Renal cortex interstitium (tissue), 11 donors: ENCODE measurements around the gene JAKMIP1. TPM values are rescaled to one million over a fixed set of nuclear protein-coding genes. Genes with fewer than 3 reads are reported as not detected.
"Not testable (repeated sequence)": the region's sequence is repeated elsewhere in the genome, so short reads cannot be mapped to it uniquely, and the experiment has no call there.

Experiments used
- DNase-seq, 11 donors: peaks; one replicate each; pipeline ENCODE4 v3.0.0-alpha.2; 2013; ENCODE audit warnings: low read depth in 9 of 11, low spot score in 4 of 11; ENCODE audit errors: extremely low read depth in 1 of 11
- polyA plus RNA-seq, 3 donors: library from polyadenylated mRNA; unstranded; fragments of 120-200 nt; gene quantifications; one replicate each; pipeline ENCODE4 v1.2.1, GENCODE V29; 2013; ENCODE audit not compliant: insufficient read length in 3 of 3

Gene JAKMIP1
- polyA plus RNA-seq, 3 donors: 0.09 to 0.14 TPM; not detected in 1

- no peak for DNase-seq
Observed at GRCh38 chr4:6018331-6018730, 182.0 kb downstream of the JAKMIP1 start, which contains the start of gene C4orf50. TSS of gene C4orf50 (minus strand) at chr4:6018431.

DNA sequence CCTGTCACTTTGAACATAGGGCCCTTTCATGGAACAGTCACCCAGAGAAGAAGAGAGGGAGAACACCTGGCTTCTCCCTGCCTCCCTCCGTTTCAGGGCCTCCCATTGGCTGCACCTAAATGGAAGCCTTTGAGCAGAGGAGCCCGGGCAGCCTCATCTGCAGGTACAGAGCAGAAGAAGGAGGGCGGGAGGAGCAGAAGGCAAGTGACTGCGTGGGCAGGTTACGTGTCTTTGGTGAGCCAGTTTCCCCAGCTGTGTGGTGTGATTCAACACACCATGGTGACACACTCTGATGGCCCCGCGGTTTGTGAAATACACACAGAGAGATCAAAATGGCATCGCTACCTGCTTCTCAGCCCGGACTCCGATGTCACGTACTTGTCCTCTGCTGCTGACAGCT, 182.5 kb downstream of the JAKMIP1 start:
- DNase-seq: no peak

- DNase-seq: no peak
Observed at GRCh38 chr4:6017030-6017429, 183.3 kb downstream of the JAKMIP1 start.

- no peak for DNase-seq
Observed at GRCh38 chr4:6013564-6013963, 186.8 kb downstream of the JAKMIP1 start.

DNA sequence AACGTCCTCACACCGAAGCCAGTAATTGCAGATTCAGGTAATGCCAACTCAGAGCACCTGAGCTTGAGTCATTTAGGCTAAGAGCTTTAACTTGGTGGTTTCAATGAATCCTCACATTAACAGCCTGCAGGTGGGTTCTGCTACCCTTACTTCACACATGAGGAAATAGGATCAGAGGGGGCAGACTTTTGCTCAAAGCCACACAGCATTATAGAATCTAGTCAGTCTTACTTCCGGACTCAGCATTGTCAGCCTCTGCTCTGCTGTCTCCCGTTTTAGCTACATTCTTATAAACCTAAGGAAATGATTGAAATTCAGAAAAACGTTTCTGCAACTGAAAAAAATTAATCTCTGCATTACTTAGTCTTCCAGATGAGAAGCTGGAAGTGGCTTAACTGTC, 188.1 kb downstream of the JAKMIP1 start:
- no peak for DNase-seq

DNA sequence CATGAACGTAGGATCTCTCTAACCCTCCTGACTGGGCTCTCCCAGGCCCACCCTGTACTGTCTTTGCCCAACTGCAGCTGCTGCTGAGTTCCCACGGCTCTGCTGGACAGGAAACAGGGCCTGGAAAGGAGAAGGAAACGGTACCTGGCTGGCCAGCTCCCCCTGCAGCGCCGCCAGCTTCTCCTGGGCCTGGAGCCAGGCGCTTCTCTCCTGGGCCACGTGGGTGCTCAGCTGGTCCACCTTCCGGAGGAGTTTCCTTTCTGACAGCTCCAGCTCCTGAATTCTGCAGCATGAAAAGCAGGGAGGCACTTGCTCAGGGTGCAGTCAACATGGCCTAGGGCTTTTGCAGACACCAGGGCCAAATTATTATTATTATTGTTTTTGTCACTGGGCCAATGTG, 188.7 kb downstream of the JAKMIP1 start:
- DNase-seq: peak in 1 of 11 donors; percentile 11

DNA sequence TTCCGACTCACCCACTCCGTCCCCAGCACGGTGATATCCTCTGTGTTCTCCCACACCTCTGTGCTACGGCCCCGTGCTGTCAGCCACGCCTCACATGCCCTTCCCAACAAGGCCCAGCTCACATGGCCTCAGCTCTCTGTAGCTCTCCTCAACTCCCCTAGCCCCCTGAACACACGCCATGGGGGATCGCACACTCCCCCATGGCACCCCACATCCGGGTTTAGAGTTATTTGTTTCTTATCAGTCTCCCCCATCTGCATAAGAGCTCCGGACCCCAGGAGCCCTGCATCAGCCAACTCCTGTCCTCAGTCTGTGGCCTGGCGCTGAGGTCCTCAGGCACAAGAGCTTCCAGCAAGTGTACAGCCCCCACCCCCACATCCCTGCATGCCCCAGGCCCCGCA, 189.1 kb downstream of the JAKMIP1 start:
- no peak for DNase-seq

DNA sequence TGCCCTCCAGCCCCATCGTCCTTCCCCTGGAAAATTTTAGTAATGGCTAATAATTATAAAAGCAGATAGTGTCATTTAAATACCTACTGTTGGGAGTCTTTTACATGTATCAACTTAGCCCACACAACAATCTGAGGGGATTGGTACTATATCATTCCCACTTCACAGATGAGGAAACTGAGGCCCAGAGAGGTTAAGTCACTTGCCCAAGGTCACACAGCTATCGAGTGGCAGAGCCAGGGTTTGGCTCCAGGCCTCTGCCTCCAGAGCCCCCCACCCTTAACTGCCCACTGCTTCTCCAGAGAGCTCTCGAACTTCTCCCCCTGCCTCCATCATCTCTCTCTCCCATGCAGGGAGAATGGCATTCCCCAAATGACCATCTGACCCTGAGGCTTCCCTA, 189.6 kb downstream of the JAKMIP1 start:
- no peak for DNase-seq

- no peak for DNase-seq
Observed at GRCh38 chr4:6009452-6009851, 190.9 kb downstream of the JAKMIP1 start.

DNA sequence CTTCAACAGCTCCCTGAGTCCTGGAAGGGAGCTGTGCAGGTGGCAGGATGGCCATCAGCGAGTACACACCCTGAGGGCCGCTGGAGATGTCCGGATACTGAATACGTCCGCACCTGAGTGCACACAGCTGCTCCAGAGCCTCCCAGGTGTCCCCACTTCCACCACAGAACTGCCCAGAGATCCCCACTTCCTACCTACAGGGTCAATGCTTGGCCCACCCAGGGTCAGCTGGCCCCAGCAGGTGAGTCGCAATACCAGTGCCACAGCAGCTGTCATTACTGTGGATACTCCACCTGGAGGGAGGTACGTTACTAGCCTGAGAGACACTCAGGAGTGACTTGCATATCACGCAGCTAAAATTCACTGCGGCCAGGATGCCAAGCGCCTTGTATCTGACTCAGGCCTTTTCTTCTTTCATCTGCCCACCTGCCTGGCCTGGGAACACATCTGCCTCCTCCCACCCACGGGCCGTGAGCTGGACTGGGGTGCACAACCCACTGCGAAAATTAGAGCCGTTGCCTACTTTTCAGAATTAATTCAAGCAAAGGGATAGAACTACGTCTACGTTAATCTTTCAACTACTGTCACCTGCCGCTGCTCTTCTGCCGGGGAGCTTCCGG, 191.5 kb downstream of the JAKMIP1 start:
- DNase-seq: no peak

DNA sequence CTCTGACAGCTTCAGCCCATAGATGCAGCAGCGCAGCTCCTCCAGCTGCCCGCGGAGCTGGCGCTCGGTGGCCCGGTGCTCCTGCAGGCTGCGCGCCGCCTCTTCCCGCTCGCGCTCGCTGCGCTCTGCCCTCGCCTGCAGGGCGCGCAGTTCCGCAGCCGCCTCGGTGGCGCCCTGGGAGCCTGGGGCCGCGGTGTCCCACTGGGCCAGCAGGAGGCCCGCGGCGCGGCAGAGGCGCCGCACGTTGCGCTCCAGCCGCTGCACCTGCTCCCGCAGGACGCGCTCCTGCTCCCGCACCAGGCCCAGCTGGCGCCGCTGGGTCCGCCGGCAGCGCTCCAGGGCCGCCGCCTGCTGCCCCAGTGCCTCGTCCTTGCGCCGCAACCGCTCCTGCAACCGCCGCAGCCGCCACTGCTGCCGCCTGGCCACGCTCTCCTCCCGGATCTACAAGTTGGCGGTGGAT, 192.2 kb downstream of the JAKMIP1 start:
- DNase-seq: no peak

- DNase-seq: no peak
Observed at GRCh38 chr4:6005175-6005574, 195.2 kb downstream of the JAKMIP1 start.

DNA sequence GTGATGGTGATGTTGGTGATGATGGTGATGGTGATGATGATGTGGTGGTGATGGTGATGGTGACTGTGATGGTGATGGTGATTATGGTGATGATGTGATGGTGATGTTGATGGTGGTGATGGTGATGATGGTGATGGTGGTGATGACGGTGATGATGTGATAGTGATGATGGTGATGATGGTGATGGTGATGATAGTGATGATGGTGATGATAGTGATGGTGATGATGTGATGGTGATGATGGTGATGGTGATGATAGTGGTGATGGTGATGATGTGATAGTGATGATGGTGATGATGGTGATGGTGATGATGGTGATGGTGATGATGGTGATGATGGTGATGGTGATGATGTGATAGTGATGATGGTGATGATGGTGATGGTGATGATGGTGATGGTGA, 196.9 kb downstream of the JAKMIP1 start:
- DNase-seq: not testable (repeated sequence)

DNA sequence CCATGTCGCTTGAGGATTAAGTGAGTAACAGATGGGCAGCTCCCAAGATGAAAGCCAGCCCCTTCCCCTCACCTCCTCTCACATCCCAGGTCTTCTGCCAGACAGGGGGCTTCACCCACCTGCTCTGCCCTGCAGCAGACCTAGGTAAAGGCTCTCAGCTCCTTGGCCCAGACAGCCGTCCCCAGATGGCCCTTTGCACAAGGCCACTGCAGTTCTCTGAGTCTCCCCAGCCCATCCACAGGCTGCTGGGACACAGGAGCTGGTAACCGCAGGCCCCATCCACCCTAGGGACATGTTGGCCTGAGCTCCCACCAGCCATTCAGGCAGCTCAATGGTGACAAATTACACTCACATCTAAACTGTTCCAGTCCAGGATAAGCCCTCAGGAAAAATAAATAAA, 197.4 kb downstream of the JAKMIP1 start:
- no peak for DNase-seq

GRCh38 chr4:6002492-6002833, 197.9 kb downstream of the JAKMIP1 start:
- DNase-seq: no peak

DNA sequence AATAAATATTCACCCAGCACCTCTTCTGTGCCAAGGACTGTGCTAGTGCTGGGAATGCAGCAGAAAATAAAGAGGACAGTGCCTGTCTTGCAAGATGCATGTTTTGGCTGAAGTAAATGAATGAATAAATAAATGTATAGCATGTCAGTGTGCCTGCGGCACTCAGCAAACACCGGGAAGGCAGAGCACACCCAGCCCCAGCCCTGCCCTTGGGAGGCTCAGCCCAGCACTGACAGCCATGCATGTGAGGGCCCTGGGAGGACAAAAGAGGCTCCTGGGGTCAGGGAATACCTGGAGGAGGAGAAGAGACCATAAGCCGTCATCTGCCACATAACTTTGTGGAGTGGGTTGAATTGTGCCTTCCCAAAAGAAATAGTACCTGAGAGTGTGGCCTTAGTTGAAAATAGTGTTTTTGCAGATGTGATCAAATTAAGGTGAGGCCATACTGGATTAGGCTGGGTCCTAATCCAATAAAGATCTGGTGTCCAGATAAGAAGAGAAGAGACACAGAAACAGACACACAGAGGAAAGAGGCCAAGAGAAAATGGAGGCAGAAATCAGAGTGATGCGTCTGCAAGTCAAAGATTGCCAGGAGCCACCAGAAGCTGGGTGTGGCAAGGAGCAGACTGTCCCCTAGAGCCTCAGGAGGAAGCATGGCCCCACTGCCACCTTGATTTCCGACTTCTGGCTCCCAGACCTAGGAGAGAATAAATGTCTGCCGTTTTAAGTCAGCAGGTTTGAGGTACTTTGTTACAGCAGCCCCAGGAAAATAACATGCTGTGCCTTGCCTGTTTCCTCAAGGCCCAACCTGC, 198.5 kb downstream of the JAKMIP1 start:
- no peak for DNase-seq

- DNase-seq: no peak
Observed at GRCh38 chr4:5999830-6000365, 200.5 kb downstream of the JAKMIP1 start.

GRCh38 chr4:5999356-5999755, 201.0 kb downstream of the JAKMIP1 start:
- no peak for DNase-seq

DNA sequence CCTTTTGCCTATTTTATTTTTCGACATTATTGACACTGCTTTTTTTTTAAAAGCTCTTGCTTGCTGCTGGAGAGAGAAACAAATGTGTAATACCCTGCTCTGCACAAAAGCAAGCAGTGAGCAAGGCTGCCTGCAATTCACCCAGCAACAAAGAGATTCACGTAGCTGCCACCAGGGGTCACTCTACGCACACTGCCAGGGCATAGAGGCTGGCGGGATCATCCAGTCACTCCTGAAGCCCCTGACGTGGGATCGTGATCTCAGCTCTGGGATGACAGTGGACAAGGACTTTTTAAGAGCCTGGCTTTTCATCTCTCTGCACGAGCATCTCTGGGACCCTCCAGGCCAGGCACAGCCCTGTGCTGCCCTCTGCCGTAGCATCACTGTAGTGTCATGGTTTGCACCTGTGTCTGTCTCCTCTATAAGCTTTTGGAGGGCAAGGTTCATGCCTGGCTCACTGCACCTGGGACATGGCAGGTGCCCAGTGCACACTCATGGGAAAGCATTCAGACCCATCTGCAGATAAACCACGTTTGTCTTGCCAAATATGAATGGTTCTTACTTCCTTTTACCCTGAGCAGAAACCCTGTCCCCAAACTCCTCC, 201.9 kb downstream of the JAKMIP1 start:
- peak; percentile 39 to 72 (median 60) for DNase-seq

DNA sequence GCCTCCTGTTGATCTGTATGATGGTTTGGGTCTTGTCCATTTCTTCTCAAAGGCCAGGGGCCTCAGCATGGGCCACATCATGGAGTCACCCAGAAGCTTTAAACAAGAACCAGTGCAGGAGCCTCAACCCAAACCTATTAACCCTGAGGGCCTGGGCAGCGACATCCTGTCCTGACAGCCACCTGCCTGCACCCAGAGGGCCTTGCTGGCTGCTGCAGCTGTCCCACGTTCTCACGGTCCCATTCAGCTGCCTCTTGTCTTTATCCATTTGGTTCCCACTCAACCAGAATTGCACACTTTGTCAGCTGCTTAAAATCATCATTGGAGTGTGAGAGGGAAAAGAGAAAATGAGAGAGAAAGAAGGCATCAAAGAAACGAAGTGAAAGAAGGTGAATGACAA, 203.7 kb downstream of the JAKMIP1 start:
- DNase-seq: no peak
